HG02610 (cell line): ENCODE measurements around the gene CFAP221.

ENCODE experiments used
- ATAC-seq: cut with Tn5 transposase; IDR thresholded peaks from one replicate; pipeline ENCODE4 v1.9.1; 2021; ENCODE audit warnings: mild to moderate bottlenecking, moderate library complexity; ENCODE audit not compliant: unreplicated experiment

CFAP221 gene

GRCh38 chr2:119674711-119675500 lies 130.7 kb downstream of the CFAP221 start:
- no peak for ATAC-seq

DNA sequence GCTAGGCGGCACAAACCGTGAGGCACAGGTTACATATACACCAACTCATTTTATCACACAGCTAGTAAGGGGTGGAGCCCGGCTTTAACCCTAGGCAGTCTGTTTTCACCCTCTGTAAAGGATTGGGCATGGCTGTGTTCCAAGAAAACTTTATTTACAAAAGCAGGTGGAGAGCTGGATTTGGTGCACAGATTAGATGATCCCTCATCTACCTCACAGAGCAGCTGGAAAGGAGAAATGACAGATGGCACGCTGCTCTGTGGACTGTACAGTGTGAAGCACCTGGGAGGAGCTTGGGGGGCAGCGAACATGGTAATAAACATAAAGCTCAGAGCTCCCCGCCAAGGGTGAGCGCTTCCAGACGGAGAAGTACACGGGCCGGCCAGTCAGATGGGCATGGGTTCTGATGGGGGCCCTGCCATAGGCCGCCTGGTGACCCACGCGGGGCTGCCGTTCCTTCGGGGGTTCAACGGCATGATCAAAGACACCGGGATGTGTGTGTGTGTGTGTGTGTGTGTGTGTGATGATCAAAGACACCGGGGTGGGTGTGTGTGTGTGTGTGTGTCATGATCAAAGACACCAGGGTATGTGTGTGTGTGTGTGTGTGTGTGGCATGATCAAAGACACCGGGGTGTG lies 133.9 kb downstream of the CFAP221 start:
- ATAC-seq, result no peak

DNA sequence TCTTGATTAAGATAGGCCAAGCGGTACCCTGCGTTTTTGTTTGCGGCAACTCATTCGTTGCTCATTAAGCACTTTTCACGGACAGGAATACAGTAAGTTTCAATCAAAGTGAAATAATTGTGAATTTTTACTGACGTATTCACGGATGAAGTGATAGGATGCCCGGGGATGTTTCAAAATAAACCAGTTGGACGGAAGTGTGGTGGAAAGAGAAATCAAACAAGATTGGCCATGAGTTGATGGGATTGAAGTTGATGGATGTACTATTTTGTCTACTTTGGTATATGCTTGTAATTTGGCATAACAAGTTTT lies 135.2 kb downstream of the CFAP221 start:
- no peak for ATAC-seq

DNA sequence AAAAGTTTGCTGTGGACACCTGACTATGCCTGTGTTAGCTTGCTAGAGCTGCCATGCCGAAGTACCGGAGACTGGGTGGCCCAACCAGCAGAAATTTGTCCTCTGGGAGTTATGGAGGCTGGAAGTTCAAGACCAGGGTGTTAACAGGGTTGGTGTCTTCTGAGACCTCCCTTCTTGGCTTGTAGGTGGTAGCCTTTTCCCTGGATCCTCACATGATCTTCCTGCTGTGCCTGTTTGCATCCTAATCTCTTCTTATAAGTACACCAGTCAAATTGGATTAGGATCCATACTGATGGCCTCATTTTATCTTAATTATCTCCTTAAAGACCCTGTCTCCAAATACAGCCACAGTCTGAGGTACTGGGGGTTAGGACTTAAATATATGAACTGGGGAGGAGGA lies 135.6 kb downstream of the CFAP221 start:
- no peak for ATAC-seq

GRCh38 chr2:119680457-119681202 lies 136.4 kb downstream of the CFAP221 start:
- ATAC-seq, result no peak

DNA sequence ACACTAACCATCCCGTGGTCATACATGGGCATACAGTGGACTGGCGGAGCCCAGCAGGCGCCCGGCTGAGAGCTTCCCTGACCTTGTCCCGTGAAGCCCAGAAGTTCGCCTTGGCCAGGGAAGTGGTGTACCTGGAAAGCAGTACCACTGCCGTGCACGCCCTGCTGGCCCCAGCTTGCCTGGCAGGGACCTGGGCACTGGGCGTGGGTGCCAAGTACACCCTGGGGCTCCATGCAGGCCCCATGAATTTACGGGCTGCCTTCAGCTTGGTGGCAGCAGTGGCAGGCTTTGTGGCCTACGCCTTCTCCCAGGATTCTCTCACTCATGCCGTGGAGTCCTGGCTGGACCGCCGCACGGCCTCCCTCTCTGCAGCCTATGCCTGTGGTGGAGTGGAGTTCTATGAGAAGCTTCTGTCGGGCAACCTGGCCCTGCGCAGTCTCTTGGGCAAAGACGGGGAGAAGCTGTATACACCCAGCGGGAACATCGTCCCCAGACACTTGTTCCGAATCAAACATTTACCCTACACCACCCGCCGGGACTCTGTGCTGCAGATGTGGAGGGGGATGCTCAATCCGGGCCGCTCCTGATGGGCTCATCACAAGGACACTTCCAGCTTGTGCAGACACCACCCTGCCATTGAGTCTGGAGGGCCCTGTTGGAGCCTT lies 137.1 kb downstream of the CFAP221 start:
- no peak for ATAC-seq

GRCh38 chr2:119681868-119682220 lies 137.6 kb downstream of the CFAP221 start:
- no peak for ATAC-seq

- no peak for ATAC-seq
Measured at GRCh38 chr2:119682578-119682977, 138.3 kb downstream of the CFAP221 start.

GRCh38 chr2:119683074-119683712 lies 138.9 kb downstream of the CFAP221 start:
- ATAC-seq, result no peak

GRCh38 chr2:119683713-119684443 lies 139.6 kb downstream of the CFAP221 start:
- no peak for ATAC-seq

DNA sequence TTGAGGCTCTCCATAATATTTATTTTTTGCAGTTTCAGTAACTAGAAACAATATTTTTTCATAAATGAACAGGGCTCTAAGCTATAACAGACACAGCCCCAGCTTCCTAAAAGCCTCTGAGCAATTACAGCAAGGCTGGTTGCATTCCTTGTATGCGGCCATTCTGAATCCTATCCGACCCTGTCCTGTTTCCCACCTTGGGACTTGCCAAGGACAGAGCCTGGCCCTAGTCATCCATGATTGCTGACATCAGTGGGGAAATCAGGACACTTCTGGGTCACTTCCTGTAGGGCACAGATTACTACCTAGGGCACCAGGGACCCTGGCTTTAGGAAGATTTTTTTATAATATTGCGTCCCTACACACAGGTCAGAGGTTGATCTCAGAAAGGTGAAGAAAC lies 140.3 kb downstream of the CFAP221 start:
- no peak for ATAC-seq

- ATAC-seq, result no peak
Measured at GRCh38 chr2:119688616-119689015, 144.4 kb downstream of the CFAP221 start.

- no peak for ATAC-seq
Measured at GRCh38 chr2:119689218-119689617, 145.0 kb downstream of the CFAP221 start.

DNA sequence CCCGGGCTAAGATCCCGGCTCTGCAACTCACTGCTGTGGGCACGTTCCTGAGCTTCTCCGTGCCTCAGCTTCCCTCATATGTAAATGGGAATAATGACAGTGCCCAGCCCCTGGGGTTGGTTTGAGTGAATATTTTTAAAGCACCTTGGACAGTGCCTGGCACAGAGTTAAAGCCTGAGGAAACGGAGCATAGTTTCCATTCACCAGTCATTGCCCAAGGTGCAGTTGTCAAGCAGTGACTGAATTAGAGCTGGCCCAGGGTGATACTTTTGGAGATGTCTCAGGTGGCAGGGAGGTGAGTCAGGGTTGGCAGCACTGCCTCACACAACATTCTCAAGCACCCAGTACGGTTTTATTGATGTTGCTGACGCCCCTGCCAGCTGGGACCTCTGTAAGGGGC lies 146.9 kb downstream of the CFAP221 start:
- no peak for ATAC-seq

- no peak for ATAC-seq
Measured at GRCh38 chr2:119691651-119692245, 147.5 kb downstream of the CFAP221 start.

- no peak for ATAC-seq
Measured at GRCh38 chr2:119692310-119692709, 148.1 kb downstream of the CFAP221 start.

DNA sequence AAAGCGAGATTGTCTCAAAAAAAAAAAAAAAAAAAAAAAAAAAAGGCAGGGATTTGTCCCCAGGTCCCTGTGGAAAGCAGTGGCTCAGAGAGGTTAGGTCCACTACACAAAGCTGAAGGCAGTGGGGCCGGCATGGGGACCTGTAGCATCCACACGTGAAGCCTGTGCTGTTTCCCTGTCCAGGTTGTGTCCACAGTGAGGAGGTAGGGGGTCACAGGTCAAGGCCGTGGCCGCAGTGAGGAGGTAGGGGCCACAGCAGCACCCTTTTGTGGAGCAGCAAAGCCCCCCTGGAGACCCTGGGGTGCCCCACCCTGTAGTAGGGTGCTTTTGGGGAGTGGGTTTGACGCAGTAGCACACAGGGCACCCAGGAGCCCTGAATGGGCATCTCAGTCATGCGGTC lies 148.7 kb downstream of the CFAP221 start:
- no peak for ATAC-seq

DNA sequence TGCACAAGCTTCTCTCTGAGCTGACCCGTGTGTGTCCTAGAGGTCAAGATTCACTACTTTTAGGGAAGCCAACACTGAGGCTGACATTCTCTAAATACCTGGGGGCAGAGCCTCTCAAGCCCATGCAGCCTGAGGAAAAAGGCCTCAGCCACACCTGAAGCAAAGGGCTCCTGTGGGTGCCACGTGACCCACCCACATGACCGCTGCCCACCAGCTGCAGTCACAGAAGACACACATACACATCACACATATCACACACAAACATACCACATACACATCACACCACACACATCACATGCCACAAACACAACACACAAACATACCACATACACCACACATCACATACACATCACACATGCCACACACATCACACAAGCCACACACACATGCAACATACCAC lies 149.3 kb downstream of the CFAP221 start:
- ATAC-seq, result no peak

- ATAC-seq, result no peak
Measured at GRCh38 chr2:119693967-119694366, 149.7 kb downstream of the CFAP221 start.

DNA sequence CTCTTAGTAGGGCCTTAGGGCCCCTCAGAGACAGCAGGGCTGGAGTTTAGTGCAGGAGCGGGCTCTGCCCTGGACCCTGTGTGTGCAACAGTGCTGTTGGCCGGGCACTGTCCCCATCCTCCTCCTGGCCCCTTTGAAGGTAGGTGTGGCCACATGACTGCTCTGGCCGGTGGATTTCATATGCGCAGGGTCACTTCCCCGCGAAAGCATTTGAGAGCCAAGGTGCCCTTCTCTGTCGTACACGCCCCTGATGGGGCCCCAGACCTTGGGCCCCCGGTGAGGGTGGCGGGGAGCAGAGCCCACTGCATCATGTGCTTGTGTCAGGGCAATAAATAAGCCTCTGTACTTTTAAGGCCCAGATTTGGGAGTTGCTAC lies 150.2 kb downstream of the CFAP221 start:
- no peak for ATAC-seq
